SK-N-SH (cell line): Measurements from ENCODE around the gene SORBS1. TPM values are rescaled to one million over a fixed set of nuclear protein-coding genes. Genes with fewer than 3 reads are reported as not detected.

ENCODE experiments used
- CTCF ChIA-PET: fragments of 300-600, 350-600 bp; formaldehyde crosslinking; extraction: SDS; loops from one replicate; lab custom pipeline; 2021; lab: Yijun Ruan, JAX
- POLR2A ChIA-PET: fragments of 350-600 bp; sonication (Branson Sonifier 250); formaldehyde crosslinking; extraction: SDS; loops from one replicate; lab custom pipeline; 2020; ENCODE audit warnings: antibody characterized with exemption, inconsistent platforms; lab: Yijun Ruan, JAX
- DNase-seq: peaks from one replicate; pipeline ENCODE4 v3.0.0; 2012
- H2AFZ ChIP-seq: fragments of 200-600 bp; sonication (generic); 2 replicates; pipeline ENCODE4 v1.8.1; 2016; ENCODE audit warnings: antibody characterized with exemption, mild to moderate bottlenecking, low read depth
- H3F3A ChIP-seq: fragments of 200-600 bp; sonication (generic); replicated peaks from 2 replicates; pipeline ENCODE3; 2016; ENCODE audit warnings: antibody characterized with exemption, mild to moderate bottlenecking; ENCODE audit not compliant: insufficient read depth
- H3K27ac ChIP-seq, 2 experiments: fragments of 200-500 bp in 1 of 2; fragments of 200-600 bp in 1 of 2; sonication (Bioruptor generic) in 1 of 2; sonication (generic), shearing (Covaris generic) in 1 of 2; 2 replicates each; pipeline versions ENCODE4 v1.5.1 to v1.6.1; 2014 to 2016; ENCODE audit warnings: low read depth in 2 of 2, inconsistent platforms in 1 of 2, low read length in 1 of 2, mild to moderate bottlenecking in 1 of 2, mixed read lengths in 1 of 2
- H3K27me3 ChIP-seq: fragments of 200-600 bp; sonication (generic), shearing (Covaris generic); 2 replicates; pipeline ENCODE4 v1.6.1; 2016; ENCODE audit warnings: mixed run types; ENCODE audit not compliant: insufficient read depth
- H3K36me3 ChIP-seq, 2 experiments: fragments of 200-500 bp in 1 of 2; fragments of 200-600 bp in 1 of 2; sonication (Bioruptor generic) in 1 of 2; sonication (generic) in 1 of 2; replicated peaks in 1 of 2; 2 replicates each; pipeline versions ENCODE3 to v1.5.1; 2014 to 2016; ENCODE audit warnings: low read length in 1 of 2, mild to moderate bottlenecking in 1 of 2; ENCODE audit not compliant: insufficient read depth in 2 of 2, control insufficient read depth in 1 of 2
- H3K4me1 ChIP-seq, 2 experiments: fragments of 200-500 bp in 1 of 2; fragments of 200-600 bp in 1 of 2; sonication (Bioruptor generic) in 1 of 2; sonication (generic), shearing (Covaris generic) in 1 of 2; 2 replicates each; pipeline versions ENCODE4 v1.5.1 to v1.6.1; 2014 to 2016; ENCODE audit warnings: low read depth in 1 of 2, low read length in 1 of 2, mixed run types in 1 of 2; ENCODE audit not compliant: insufficient read depth in 2 of 2, control insufficient read depth in 1 of 2
- H3K4me2 ChIP-seq: fragments of 200-600 bp; sonication (generic), shearing (Covaris generic); 2 replicates; pipeline ENCODE4 v1.6.1; 2017; ENCODE audit warnings: mixed run types
- H3K4me3 ChIP-seq, 2 experiments: fragments of 200-500 bp in 1 of 2; fragments of 200-600 bp in 1 of 2; sonication (Bioruptor generic) in 1 of 2; sonication (generic), shearing (Covaris generic) in 1 of 2; 2 replicates each; pipeline versions ENCODE4 v1.5.1 to v1.8.1; 2014 to 2016; ENCODE audit warnings: low read depth in 2 of 2, inconsistent platforms in 1 of 2, low read length in 1 of 2, mild to moderate bottlenecking in 1 of 2, mixed read lengths in 1 of 2, moderate library complexity in 1 of 2
- H3K79me2 ChIP-seq: fragments of 200-600 bp; sonication (generic); 2 replicates; pipeline ENCODE4 v1.8.1; 2017; ENCODE audit warnings: mild to moderate bottlenecking; ENCODE audit not compliant: insufficient read depth
- H3K9ac ChIP-seq: fragments of 200-600 bp; sonication (generic); 2 replicates; pipeline ENCODE4 v1.6.1; 2017; ENCODE audit warnings: mixed run types
- H3K9me2 ChIP-seq: fragments of 200-600 bp; sonication (generic); 2 replicates; pipeline ENCODE4 v1.6.1; 2017; ENCODE audit warnings: mixed run types
- H3K9me3 ChIP-seq: fragments of 200-600 bp; sonication (generic); 2 replicates; pipeline ENCODE4 v1.6.1; 2017; ENCODE audit warnings: mixed run types, mild to moderate bottlenecking, moderate library complexity
- H4K20me1 ChIP-seq: fragments of 200-600 bp; sonication (generic); 2 replicates; pipeline ENCODE4 v1.6.1; 2017; ENCODE audit warnings: mild to moderate bottlenecking, mixed run types; ENCODE audit not compliant: insufficient read depth
- EZH2phosphoT487 ChIP-seq: fragments of 200-600 bp; sonication (generic); IDR thresholded peaks from 2 replicates; pipeline ENCODE4 v1.6.1; 2017; ENCODE audit warnings: low read depth, mixed run types, mild to moderate bottlenecking, antibody characterized with exemption, moderate library complexity, borderline replicate concordance
- FOSL2 ChIP-seq: IDR thresholded peaks from 2 replicates; pipeline ENCODE4 v1.4.0; 2012; ENCODE audit warnings: low read depth, mild to moderate bottlenecking, moderate library complexity, borderline replicate concordance
- FOXJ3 ChIP-seq: sonication (generic); formaldehyde crosslinking; IDR thresholded peaks from 2 replicates; pipeline ENCODE4 v1.5.1; 2020; ENCODE audit warnings: mild to moderate bottlenecking, missing genetic modification reagents
- FOXM1 ChIP-seq: IDR thresholded peaks from 2 replicates; pipeline ENCODE4 v1.4.0; 2012; ENCODE audit warnings: low read depth, mild to moderate bottlenecking
- GATA2 ChIP-seq: sonication (generic); formaldehyde crosslinking; IDR thresholded peaks from 2 replicates; pipeline ENCODE4 v1.5.0; 2020; ENCODE audit warnings: mild to moderate bottlenecking, missing genetic modification reagents
- IRF3 ChIP-seq: fragments of 150-350 bp; IDR thresholded peaks from 2 replicates; pipeline ENCODE4 v1.6.1; 2016; ENCODE audit warnings: mild to moderate bottlenecking, low read depth, low read length
- MEF2A ChIP-seq: IDR thresholded peaks from 2 replicates; pipeline ENCODE4 v1.4.0; 2012; ENCODE audit warnings: low read depth, borderline replicate concordance
- MXI1 ChIP-seq: IDR thresholded peaks from 2 replicates; pipeline ENCODE4 v1.6.1; 2012; ENCODE audit warnings: mild to moderate bottlenecking, low read depth, low read length, improper control_type of control experiment
- NFIC ChIP-seq: IDR thresholded peaks from 2 replicates; pipeline ENCODE4 v1.4.0; 2012; ENCODE audit warnings: borderline replicate concordance
- NRF1 ChIP-seq: IDR thresholded peaks from 2 replicates; pipeline ENCODE4 v1.6.1; 2012; ENCODE audit warnings: low read depth, mild to moderate bottlenecking, low read length
- PBX3 ChIP-seq: IDR thresholded peaks from 2 replicates; pipeline ENCODE4; 2012
- RAD21 ChIP-seq: IDR thresholded peaks from 2 replicates; pipeline ENCODE4 v1.6.1; 2012; ENCODE audit warnings: mild to moderate bottlenecking, low read length
- RCOR1 ChIP-seq: fragments of 150-350 bp; IDR thresholded peaks from 2 replicates; pipeline ENCODE4 v1.6.1; 2017; ENCODE audit warnings: antibody characterized with exemption, low read length
- REST ChIP-seq: IDR thresholded peaks from 2 replicates; pipeline ENCODE4 v1.6.1; 2012; ENCODE audit warnings: mild to moderate bottlenecking, low read depth, low read length, moderate library complexity
- RXRA ChIP-seq: IDR thresholded peaks from 2 replicates; pipeline ENCODE4 v1.4.0; 2012; ENCODE audit warnings: low read depth, mild to moderate bottlenecking, borderline replicate concordance
- SIN3A ChIP-seq: IDR thresholded peaks from 2 replicates; pipeline ENCODE4 v1.6.1; 2012; ENCODE audit warnings: low read depth, mild to moderate bottlenecking, low read length, moderate library complexity, borderline replicate concordance
- SMC3 ChIP-seq: IDR thresholded peaks from 2 replicates; pipeline ENCODE4 v1.6.1; 2012; ENCODE audit warnings: low read depth, low read length, improper control_type of control experiment
- TEAD4 ChIP-seq: IDR thresholded peaks from 2 replicates; pipeline ENCODE4 v1.4.0; 2012; ENCODE audit warnings: mild to moderate bottlenecking, borderline replicate concordance; ENCODE audit not compliant: insufficient read depth
- USF1 ChIP-seq: IDR thresholded peaks from 2 replicates; pipeline ENCODE4 v1.4.0; 2012; ENCODE audit warnings: low read depth, borderline replicate concordance
- WGBS: methylation state at CpG from one replicate; pipeline ENCODE4 v1.1.6; 2017; ENCODE audit warnings: low lambda C conversion rate; 5-methylcytosine and 5-hydroxymethylcytosine counted together
- polyA plus RNA-seq, 3 experiments: library from polyadenylated mRNA; depleted of rRNA; stranded (reverse); fragments of >200 nt; gene quantifications; 2 replicates each; pipeline ENCODE4 v1.2.3, GENCODE V29; 2012

Gene SORBS1
- polyA plus RNA-seq, 1 of the 3 experiments (the other 2 are of a cell fraction) = 0.36 TPM

- H3K4me3 ChIP-seq = no peak overlapping the region
- TF ChIP-seq FOXJ3 (CRISPR knock-in tag) (no peak), FOSL2 (no peak), MXI1 (no peak), NRF1 (no peak), SIN3A (no peak), USF1 (no peak), EZH2phosphoT487 (no peak), RAD21 (no peak), RCOR1 (no peak), RXRA (no peak), TEAD4 (no peak), SMC3 (no peak), GATA2 (CRISPR knock-in tag) (no peak), IRF3 (no peak), PBX3 (no peak), MEF2A (no peak), REST (no peak), FOXM1 (no peak), NFIC (no peak)
- no peaks in the 10 kb centered on the region for H3K9me2 ChIP-seq
- H3K27ac ChIP-seq = no peak overlapping the region
- H3K36me3 ChIP-seq = no peaks in the 10 kb centered on the region
- DNase-seq = no peak
- H3K9me3 ChIP-seq = no peaks in the 10 kb centered on the region
- H3K4me2 ChIP-seq = no peak overlapping the region
- H3K79me2 ChIP-seq = no peaks in the 10 kb centered on the region
- peaks cover 0 to 2% of the 10 kb centered on the region in 2 experiments; a peak in 1 of 4 replicates for H3K4me1 ChIP-seq
- no peaks in the 10 kb centered on the region for H3K27me3 ChIP-seq
- ChIA-PET POLR2A (no interaction called here), CTCF (no interaction called here)
- H3F3A ChIP-seq = no peaks in the 10 kb centered on the region
- no peaks in the 10 kb centered on the region for H4K20me1 ChIP-seq
- no peak overlapping the region for H3K9ac ChIP-seq
- no peak overlapping the region for H2AFZ ChIP-seq
- WGBS = 54% methylated on average over 3 of the region's 3 CpGs
These were observed 52.4 kb downstream of the SORBS1 start for GRCh38 chr10:95508730-95509129.
